Neural crest cell (in vitro differentiated cells): ENCODE data around the gene PMEL. TPM values are rescaled to one million over a fixed set of nuclear protein-coding genes. Genes with fewer than 3 reads are reported as not detected.
"Not testable (repeated sequence)": the region's sequence is repeated elsewhere in the genome, so short reads cannot be mapped to it uniquely, and the experiment has no call there.

Experiments used
- DNase-seq: peaks from one replicate; pipeline ENCODE4 v3.0.0; 2021; ENCODE audit warnings: low read depth, mixed read lengths, low spot score
- H3K27ac Mint-ChIP-seq: one replicate; pipeline ENCODE4 v1.8.0; 2021; ENCODE audit warnings: mild to moderate bottlenecking, mixed read lengths; ENCODE audit not compliant: unreplicated experiment
- H3K27me3 Mint-ChIP-seq: 2 replicates; pipeline ENCODE4 v1.8.0; 2021; ENCODE audit warnings: low read depth, mild to moderate bottlenecking, mixed read lengths
- H3K36me3 Mint-ChIP-seq: 2 replicates; pipeline ENCODE4 v1.8.0; 2021; ENCODE audit warnings: low read depth, mild to moderate bottlenecking, mixed read lengths
- H3K4me1 Mint-ChIP-seq: 2 replicates; pipeline ENCODE4 v1.8.0; 2021; ENCODE audit warnings: mixed read lengths
- H3K4me3 Mint-ChIP-seq: one replicate; pipeline ENCODE4 v1.8.0; 2021; ENCODE audit warnings: mild to moderate bottlenecking, mixed read lengths
- H3K9me3 Mint-ChIP-seq: 2 replicates; pipeline ENCODE4 v1.8.0; 2021; ENCODE audit warnings: mixed read lengths
- total RNA-seq: library from RNA; stranded (reverse); gene quantifications from 2 replicates; pipeline ENCODE4 v1.2.1, GENCODE V29; 2021
- TF ChIP-seq, protein P1 (sequence below): fragments of 200-600 bp; sonication (generic); conservative IDR thresholded peaks from 2 replicates; pipeline ENCODE4 v1.5.0; 2021; ENCODE audit warnings: antibody characterized with exemption, mild to moderate bottlenecking

PMEL gene
- total RNA-seq, 1 donor from 2014 or later: 36.9 TPM

DNA sequence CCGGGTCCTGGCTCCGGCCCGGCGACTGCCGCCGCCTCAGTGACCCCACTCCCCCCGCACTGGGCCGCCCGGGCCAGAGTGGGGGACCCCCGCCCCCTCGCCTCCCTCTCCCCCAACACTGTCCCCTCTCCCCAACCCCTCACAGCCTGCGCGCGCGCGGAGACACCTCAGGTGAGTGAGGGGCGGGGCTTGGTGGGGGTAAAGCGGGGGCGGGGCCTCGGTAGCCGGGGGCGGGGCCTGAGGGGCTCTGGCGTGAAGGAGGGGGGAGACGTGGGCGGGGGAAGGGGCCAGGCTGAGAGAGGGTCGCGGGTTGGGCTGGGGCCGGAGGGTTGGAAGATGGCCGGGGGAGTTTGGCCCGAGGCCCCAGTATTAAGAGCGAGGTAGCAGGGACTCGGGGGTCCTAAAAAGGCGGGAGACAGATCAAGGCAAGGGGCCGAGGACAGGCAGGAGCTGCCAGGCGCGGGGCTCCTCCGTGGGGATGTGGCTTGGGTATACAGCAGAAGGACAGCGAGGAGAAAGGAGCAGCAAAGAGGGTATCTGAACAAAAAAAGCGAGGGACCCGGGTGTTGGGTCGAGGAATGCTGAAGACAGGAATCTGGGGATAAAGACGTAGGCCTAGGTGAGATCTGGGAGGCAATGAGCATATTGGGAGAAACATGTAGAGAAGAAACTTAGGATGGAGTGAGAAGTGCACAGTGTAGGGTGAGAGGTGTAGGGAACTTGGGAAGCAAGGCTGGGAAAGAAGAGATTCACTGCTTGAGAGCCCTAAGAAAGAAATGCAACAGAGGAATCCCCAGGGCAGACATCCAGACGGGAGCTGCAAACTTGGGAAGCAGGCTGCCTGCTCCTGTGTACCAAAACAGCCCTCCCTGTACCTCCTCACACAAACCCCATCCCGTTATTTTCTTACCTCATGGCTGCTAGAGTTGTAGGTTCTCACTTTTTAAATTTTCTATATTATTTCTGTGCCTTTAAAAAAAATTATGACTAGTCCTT is 42.0 kb upstream of the PMEL start:
- TF ChIP-seq, protein P1, sequence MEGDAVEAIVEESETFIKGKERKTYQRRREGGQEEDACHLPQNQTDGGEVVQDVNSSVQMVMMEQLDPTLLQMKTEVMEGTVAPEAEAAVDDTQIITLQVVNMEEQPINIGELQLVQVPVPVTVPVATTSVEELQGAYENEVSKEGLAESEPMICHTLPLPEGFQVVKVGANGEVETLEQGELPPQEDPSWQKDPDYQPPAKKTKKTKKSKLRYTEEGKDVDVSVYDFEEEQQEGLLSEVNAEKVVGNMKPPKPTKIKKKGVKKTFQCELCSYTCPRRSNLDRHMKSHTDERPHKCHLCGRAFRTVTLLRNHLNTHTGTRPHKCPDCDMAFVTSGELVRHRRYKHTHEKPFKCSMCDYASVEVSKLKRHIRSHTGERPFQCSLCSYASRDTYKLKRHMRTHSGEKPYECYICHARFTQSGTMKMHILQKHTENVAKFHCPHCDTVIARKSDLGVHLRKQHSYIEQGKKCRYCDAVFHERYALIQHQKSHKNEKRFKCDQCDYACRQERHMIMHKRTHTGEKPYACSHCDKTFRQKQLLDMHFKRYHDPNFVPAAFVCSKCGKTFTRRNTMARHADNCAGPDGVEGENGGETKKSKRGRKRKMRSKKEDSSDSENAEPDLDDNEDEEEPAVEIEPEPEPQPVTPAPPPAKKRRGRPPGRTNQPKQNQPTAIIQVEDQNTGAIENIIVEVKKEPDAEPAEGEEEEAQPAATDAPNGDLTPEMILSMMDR: no peak
- peak overlapping the region; percentile 92 for H3K4me3 Mint-ChIP-seq
- peak overlapping the region; percentile 90 for H3K27ac Mint-ChIP-seq
- peaks cover 23% of the 10 kb centered on the region for H3K36me3 Mint-ChIP-seq
- peaks cover 41% of the 10 kb centered on the region for H3K4me1 Mint-ChIP-seq
- H3K27me3 Mint-ChIP-seq: no peaks in the 10 kb centered on the region
- peak; percentile 70 for DNase-seq
- H3K9me3 Mint-ChIP-seq: no peaks in the 10 kb centered on the region

DNA sequence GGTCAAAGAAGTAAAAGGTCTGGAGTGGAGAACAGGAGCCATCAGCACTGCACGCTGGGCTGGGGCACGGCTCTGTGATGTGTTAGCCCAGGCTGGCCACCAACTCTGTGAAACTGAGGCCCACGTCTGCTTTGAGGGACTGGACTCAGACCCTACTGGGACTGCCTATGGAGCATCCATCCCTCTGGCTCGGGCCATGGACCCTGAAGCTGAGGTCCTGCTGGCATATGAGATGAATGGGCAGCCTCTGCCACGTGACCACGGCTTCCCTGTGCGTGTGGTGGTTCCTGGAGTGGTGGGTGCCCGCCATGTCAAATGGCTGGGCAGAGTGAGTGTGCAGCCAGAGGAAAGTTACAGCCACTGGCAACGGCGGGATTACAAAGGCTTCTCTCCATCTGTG is 38.4 kb upstream of the PMEL start:
- peaks cover 28% of the 10 kb centered on the region for H3K4me1 Mint-ChIP-seq
- H3K9me3 Mint-ChIP-seq: no peaks in the 10 kb centered on the region
- DNase-seq: no peak
- no peaks in the 10 kb centered on the region for H3K27me3 Mint-ChIP-seq
- peak overlapping the region; percentile 86 for H3K4me3 Mint-ChIP-seq
- no peak overlapping the region for H3K27ac Mint-ChIP-seq
- peaks cover 32% of the 10 kb centered on the region for H3K36me3 Mint-ChIP-seq
- TF ChIP-seq, protein P1: no peak

DNA sequence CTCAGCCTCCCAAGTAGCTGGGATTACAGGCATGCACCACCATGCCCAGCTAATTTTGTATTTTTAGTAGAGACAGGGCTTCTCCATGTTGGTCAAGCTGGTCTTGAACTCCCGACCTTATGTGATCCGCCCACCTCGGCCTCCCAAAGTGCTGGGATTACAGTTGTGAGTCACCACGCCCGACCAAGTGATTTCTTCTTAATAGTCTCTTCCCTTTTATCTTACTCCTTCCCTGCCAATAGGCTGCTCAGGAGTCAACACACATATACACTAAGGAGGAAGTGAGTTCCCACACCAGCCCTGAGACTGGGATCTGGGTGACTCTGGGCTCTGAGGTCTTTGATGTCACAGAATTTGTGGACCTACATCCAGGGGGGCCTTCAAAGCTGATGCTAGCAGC is 37.5 kb upstream of the PMEL start:
- H3K4me1 Mint-ChIP-seq: peaks cover 28% of the 10 kb centered on the region
- peaks cover 32% of the 10 kb centered on the region for H3K36me3 Mint-ChIP-seq
- H3K4me3 Mint-ChIP-seq: peak overlapping the region; percentile 67
- H3K27me3 Mint-ChIP-seq, H3K27ac Mint-ChIP-seq, DNase-seq, H3K9me3 Mint-ChIP-seq: not testable (repeated sequence)

DNA sequence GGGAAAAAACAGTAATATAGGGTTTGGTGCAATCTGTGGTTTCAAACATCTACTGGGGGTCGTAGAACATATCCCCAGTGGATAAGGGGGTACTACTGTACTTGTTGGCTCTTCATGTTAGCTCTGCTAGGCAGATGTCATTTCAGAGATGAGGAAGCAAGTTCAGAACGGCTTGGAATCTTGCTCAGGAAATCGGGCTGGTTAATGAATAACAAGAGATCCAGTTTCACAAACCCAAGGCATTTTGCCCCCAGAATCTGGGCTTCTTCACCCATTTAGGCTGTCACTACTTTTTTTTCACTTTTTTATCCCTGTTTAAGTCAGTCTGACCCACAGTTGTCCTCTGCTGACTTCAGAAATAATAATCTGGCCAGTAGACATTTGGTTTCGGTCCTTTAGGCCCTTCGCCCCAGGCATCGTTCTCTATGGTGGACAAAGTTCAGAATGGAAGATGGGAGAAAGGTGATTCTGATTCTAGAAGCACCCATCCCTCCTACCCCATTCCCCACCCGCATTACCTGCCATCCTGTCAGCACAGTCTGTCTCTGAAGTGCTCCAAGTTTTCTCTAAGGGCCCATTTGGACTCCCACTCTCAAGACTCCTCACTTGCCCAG is 35.8 kb upstream of the PMEL start:
- TF ChIP-seq, protein P1: no peak
- H3K27me3 Mint-ChIP-seq: no peaks in the 10 kb centered on the region
- no peak for DNase-seq
- H3K9me3 Mint-ChIP-seq: no peaks in the 10 kb centered on the region
- H3K27ac Mint-ChIP-seq: no peak overlapping the region
- peak overlapping the region; percentile 58 for H3K4me3 Mint-ChIP-seq
- peaks cover 26% of the 10 kb centered on the region for H3K36me3 Mint-ChIP-seq
- peaks cover 30% of the 10 kb centered on the region for H3K4me1 Mint-ChIP-seq

DNA sequence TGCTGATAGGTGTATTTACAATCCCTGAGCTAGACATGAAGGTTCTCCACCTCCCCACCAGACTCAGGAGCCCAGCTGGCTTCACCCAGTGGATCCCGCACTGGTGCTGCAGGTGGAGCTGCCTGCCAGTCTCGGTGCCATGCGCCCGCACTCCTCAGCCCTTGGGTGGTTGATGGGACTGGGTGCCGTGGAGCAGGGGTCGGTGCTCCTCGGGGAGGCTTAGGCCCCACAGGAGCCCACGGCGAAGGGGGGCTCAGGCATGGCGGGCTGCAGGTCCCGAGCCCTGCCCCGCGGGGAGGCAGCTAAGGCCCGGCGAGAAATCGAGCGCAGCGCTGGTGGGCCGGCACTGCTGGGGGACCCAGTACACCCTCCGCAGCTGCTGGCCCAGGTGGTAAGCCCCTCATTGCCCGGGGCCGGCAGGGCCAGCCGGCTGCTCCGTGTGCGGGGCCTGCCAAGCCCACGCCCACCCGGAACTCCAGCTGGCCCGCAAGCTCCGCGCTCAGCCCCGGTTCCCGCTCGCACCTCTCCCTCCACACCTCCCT is 34.2 kb upstream of the PMEL start:
- Mint-ChIP-seq H3K4me1 (peaks cover 33% of the 10 kb centered on the region), H3K4me3 (peak overlapping the region; percentile 65), H3K36me3 (peaks cover 26% of the 10 kb centered on the region)
- not testable (repeated sequence) for H3K27me3 Mint-ChIP-seq, DNase-seq, H3K27ac Mint-ChIP-seq, H3K9me3 Mint-ChIP-seq

DNA sequence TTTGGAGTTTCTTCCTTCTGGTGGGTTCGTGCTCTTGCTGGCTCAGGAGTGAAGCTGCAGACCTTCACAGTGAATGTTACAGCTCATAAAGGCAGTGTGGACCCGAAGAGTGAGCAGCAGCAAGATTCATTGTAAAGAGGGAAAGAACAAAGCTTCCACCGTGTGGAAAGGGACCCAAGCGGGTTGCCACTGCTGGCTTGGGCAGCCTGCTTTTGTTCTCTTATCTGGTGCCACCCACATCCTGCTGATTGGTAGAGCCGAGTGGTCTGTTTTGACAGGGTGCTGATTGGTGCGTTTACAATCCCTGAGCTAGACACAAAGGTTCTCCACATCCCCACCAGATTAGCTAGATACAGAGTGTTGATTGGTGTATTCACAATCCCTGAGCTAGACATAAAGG is 33.7 kb upstream of the PMEL start:
- Mint-ChIP-seq H3K4me3 (peak overlapping the region; percentile 65), H3K4me1 (peaks cover 33% of the 10 kb centered on the region), H3K36me3 (peaks cover 20% of the 10 kb centered on the region), H3K27ac (peak overlapping the region; percentile 32)
- not testable (repeated sequence) for H3K9me3 Mint-ChIP-seq, DNase-seq, H3K27me3 Mint-ChIP-seq
